ENCODE results near the gene ACTG1.

The ACTG1 gene

DNA sequence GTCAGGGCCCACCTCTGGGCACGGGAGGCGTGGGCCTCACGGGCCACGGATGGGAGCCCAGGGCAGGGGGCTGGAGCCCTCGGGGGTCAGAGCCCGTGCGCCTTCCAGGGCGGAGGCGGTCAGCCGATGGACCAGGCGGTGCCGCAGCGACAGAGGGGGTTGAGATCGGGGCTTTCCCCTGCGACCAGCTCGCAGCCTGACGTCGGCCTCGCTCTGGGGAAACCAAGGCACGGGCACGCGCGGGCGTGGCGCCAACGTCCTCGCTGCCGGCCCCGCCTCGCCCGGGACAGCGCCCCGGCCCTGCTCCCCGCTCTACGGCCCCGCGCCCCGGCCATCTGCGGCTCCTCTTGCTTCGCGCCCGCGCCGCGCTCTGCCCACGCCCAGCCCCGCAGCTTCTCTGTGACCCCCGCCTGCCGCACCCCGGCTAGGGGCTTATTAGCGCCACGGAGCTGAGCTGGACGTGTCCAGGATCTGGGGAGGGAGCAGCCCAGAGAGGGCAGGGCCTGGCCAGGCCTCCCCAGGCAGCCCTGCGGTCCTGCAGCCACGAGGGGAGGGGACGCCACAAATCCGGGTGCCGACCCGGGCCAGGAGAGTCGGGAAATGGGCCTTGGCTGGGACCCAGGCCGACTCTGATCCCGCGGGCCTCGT, 13.5 kb downstream of the ACTG1 start:
- no peak for DNase-seq (ENCODE audit: low read depth, low spot score)

DNA sequence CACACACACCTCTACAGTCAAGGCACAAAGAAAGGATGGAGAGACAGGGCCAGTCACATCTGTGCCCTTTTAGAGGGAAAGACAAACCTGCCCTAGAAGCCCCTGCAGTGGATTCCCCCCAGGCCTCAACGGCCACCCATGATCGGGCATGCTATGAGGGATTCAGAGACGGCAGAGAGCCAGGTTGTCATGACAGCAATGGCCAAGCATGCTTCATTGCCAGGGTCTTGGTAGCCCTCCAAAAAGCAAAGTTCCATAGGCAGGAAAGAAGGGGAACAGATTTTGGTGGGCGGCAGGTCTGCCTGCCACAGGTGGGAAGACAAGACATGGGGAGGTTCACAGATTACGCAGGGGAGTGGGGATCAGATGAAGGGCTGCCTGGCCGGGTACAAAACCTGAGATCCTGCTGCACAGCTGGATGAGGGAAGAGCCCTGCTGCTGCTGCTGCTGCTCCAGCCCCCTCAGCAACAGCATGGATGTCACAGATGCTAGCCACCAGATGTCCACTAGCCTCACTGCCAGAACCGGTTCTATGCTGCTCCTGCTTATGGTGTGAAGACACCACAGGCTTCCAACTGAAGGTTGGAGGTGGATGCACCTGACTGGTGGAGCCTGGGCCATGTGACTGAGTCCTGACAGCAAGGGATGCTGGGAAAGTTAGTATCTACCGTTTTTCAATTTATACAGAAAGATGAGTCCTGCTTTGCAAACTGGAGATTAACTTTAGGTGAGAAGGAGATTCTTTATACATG, 17.8 kb downstream of the ACTG1 start:
- DNase-seq (ENCODE audit: low read depth, low spot score), result no peak

DNA sequence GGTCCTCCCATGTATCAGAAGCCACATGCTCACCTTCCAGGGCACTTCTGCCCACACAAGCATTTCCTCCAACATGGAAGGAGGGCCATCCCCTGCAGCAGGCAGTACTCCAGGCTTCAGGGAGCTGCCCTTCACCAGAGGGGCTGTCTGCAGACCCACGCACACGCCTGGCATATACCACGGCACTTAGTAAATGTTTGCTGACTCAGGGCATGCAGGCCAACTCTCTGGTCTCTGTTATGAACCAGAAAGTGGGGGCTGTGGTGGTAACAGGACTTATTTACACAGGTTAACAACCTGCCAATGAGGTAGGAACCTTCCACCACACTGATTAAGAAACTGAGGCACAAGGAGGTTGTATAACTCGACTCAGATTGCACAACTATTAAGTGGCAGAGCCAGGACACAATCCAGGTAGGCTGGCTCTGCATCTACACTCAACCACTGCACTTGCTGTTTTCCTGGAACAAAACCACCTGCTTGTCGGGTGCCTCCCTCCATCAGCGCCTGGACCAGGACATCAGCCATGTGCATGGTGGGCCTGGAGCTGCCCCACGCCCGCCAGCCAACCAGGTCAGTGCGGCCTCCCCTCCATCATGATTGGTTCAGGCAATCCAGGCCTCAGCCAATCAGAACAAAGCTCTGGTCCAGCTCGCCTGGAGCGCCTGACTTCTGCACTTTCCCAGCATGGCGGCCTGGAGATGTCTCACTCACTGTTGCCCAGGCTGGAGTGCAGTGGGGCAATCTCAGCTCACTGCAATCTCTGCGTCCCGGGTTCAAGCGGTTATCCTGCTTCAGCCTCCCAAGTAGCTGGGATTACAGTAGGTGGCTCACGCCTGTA, 19.2 kb downstream of the ACTG1 start:
- no peak for DNase-seq (ENCODE audit: low read depth, low spot score)

DNA sequence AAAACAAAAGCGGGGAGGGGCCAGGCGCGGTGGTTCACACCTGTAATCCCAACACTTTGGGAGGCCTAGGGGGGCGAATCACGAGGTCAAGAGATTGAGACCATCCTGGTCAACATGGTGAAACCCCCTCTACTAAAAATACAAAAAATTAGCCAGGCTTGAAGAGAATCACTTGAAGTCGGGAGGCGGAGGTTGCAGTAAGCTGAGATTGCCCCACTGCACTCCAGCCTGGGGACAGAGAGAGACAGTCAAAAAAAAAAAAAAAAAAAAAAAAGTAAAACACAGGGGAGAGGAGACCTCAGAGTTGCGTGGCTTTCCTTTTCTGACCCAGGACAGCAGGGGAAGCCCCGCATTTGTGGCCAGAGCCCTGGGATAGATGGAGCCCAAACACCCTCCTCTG, 19.9 kb downstream of the ACTG1 start:
- DNase-seq (ENCODE audit: low read depth, low spot score), result no peak

DNA sequence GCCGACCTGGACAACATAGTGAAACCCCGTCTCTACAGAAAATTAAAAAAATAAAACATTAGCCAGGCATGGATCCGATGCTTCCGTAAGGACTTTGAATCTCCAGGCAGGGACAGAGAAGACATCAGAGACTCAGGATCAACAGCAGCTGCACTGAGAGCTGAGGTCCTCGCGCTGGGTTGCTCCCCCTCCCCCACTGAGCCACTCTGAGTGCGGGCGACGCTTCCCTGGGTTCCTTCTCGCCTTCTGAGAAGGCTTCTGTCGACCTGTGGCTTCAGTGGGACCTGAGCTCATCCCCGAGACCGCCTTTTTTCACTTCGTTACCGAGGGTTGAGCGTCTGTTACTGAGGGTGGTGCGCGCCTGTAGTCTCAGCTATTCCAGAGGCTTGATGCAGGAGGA, 20.4 kb downstream of the ACTG1 start:
- DNase-seq (ENCODE audit: low read depth, low spot score), result no peak

DNA sequence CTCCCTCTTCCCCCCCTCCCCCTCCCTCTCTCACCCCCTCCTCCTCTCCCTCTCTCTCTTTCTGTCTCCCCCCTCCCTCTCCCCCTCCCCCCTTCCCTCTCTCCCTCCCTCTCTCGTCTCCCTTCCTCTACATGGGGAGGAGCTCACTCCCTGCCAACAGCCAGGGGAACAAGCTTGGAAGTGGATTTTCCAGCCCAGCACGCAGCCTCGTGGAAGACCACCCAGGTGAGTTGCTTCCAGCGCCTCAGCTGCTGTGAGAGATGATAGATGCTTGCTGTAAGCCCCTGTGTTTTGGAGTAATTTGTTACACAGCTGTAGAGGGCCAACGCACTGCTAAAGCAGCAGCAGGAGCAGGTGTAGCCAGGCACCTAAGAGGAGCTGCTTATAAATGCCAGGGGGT, 20.8 kb downstream of the ACTG1 start:
- DNase-seq (ENCODE audit: low read depth, low spot score), result no peak

DNA sequence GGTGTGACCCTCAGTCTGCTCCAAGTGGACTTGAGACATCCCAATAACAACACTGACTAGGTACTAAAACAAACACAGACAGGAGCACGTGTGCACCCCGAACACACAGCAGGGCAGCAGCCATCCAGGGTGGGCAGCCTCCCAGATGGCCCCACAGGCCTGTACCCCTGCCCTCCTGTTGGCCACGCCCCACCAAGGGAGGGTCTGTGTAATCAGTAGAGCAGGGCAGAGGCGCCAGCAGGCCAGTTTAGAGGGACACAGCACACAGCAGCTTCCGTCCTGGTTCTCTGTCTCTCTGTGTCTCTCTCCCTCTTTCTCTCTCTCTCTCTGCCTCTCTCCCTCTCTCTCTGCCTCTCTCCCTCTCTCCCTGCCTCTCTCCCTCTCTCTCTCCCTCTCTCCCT, 21.4 kb downstream of the ACTG1 start:
- no peak for DNase-seq (ENCODE audit: low read depth, low spot score)

DNA sequence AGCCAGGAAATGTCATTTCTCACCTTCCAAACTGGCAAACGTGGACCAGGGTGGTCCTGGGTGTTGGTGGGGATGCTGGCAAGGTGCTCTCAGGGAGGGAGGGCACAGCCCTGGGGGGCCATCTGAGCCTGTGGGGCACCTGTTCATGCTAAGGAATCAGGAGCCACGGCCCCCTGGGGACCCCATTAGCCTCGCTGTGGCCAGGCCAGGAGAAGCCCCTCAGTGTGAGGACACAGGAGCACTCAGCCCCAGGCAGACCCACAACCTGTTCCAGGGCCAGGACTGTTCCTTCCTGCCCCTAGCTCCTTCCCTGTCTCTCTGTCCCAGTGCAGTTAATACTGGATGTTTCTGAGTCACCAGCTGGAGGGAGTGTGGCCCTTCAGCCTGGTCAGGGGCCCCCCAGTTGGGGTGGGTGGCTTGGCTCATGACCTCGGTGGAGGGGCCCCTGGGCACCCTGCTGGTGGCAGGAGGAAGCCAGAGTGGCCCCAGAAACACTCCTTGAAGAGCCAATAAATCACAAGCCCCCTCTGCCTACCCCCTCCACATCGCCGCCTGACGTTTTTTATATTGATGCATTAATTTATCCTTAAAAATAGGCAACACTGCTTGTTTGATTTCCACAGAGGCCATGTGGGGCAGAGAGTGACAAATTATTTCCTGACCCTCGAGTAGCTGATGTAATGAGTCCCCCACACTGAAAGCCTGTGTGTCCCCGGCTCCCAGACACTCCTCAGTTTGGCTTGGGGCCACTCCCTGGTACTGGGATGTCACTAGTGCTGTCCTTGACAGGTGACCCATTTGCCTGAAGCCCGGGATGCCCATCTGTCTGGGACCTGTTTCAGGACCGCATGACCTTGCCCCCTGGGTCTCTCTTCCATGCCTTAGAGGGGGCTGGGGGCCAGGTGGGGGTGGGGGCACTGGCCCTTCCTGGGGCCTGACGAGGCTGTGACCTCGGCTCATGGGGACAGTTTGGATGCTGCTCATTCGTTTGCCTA, 22.3 kb downstream of the ACTG1 start:
- no peak for DNase-seq (ENCODE audit: low read depth, low spot score)

DNA sequence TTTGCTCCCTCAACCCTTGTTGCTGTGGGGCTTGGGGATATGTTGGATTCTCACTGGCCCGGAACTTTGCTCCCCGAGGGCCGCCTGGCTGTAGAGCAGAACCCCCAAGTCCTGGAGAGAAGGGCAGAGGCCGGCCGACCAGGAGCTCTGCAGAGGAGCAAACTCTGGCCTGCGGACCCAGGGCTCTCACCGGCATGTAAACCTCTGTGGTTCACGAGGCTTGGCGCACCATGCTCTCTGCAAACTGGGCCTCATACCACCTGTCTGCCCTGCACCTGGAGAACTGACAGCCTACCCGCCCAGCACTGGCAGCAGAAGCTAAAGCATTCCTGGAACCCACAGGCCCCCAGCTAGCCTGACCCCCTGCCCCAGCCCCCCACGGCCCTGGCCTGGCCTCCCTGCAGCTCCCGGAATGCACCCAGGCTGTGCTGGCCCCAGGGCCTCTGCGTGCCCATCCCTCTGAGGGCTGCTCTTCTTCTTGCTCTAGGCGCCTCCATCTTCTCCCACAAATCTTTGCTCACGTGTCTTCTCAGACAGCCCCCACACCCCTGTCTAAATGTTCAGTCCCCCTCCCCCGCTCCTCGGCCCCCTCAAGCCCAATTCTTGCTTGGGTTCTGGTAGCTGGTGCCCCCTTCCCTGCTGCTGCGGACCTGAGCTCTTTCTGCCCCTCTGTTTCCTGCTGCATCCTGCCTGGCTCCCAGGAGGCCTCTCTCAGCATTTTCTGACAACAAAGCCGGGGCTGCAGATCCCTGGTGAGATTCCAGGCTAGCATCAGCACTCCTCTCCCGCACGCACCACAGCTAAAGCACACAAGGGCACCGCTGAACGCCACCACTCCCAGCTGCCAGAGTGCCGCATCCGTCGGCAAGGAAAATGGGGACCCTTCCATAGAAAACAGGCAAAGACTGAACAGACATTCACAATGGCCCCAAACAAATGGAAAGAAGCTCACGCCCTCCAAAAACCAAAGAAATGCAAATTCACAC, 23.3 kb downstream of the ACTG1 start:
- DNase-seq (ENCODE audit: low read depth, low spot score), result peak; percentile 62

DNA sequence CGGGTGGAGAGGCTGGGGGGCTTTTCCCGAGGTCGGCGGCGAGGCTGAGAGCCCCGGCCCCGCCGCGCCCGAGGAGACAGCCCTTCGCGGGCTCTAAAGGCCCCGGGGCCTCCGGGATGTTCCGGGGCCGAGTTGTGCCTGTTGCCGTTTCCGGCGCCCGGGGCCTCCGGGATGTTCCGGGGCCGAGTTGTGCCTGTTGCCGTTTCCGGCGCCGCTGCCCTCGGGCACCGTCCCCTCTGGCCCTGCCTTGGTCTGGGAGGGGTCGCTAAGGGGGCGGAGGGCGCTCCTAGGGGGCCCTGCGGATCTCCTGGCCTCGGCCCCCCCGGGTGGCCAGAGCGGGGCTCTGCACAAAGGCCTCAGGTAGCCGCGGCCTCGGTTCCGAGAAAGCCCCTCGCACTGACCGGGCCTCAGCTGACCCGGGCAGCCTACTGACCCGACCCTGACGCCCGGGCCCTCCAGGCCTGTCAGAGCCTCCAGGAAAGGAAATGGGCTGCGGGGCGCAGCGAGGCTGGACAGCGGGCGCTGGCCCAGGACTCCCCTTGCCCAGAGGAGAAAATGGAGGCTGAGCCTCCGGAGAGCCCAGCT, 24.2 kb downstream of the ACTG1 start:
- no peak for DNase-seq (ENCODE audit: low read depth, low spot score)

DNA sequence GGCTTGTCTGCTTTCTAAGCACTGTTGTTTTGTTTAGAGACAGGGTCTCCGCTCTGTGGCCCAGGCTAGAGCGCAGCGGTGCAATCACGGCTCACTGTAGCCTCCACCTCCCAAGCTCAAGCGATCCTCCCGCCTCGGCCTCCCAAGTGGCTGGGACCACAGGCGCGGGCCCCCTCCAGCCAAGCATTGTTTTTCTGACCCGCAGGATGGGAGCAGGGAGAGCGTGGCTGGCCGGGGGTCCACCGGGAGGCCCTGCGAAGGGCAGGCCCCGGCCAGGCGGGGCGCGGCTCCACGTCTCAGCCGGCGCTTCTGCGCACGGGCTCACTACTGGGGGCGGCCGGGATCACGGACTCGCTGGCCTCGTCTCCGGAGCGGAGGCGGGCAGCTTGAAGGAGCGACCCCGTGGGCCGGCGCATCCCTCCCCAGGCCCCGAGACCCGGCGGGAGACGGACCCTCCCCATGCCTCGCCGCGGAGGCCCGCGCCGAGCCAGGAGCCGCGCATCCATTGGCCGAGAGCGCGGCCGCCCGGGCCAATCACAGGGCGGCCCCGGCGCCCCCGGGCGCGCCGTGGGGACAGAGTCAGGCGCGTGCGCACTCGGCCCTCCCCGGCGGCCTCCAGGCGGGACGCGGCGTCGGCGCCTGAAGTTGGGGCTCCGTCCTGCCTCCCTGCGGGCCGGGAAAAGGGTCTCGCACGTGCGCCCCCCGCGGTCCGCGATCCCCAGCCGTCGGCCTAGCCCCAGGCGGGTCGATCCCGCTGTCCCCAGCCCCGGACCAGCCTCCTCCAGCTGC, 24.9 kb downstream of the ACTG1 start:
- peak; percentile 65 for DNase-seq (ENCODE audit: low read depth, low spot score)

DNA sequence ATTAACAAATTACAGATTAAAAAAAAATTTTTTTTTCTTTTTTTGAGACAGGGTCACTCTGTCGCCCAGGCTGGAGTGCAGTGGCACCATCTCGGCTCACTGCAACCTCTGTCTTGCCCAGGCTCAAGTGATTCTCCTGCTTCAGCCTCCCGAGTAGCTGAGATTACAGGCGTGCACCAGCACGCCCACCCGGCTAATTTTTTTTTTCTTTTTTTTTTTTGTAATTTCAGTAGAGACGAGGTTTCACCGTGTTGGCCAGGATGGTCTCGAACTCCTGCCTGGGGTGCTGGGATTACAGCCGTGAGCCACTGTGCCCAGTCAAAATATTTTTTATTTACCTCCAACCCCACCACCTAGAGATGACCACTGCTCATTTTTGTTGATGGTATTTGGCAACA, 25.5 kb downstream of the ACTG1 start:
- no peak for DNase-seq (ENCODE audit: low read depth, low spot score)

DNA sequence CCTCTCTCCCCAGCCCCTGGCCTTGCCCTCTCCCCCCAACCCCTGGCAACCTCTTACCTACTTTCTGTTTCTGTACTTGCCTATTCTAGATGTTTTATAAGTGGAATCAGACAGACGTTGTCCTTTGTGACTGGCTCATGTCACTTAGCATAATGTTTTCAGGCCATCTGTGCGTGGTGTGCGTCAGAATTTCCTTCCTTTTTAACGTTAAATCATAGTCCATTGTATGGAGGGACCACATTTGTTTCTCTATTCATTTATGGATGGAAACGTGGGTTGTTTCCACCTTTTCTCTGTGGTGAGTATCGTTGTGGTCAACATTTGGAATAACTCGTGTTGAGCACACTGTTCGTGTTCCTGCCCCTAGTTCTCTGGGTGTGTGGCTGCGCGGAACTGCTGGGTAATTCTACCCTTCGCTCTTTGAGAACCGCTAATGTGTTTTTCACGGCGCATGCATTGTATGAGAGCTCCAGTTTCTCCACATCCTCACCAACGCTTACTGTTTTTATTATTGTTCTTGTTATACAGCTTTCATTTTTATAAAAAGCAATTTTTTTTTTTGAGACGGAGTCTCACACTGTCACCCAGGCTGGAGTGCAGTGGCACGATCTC, 26.3 kb downstream of the ACTG1 start:
- DNase-seq (ENCODE audit: low read depth, low spot score), result no peak

DNA sequence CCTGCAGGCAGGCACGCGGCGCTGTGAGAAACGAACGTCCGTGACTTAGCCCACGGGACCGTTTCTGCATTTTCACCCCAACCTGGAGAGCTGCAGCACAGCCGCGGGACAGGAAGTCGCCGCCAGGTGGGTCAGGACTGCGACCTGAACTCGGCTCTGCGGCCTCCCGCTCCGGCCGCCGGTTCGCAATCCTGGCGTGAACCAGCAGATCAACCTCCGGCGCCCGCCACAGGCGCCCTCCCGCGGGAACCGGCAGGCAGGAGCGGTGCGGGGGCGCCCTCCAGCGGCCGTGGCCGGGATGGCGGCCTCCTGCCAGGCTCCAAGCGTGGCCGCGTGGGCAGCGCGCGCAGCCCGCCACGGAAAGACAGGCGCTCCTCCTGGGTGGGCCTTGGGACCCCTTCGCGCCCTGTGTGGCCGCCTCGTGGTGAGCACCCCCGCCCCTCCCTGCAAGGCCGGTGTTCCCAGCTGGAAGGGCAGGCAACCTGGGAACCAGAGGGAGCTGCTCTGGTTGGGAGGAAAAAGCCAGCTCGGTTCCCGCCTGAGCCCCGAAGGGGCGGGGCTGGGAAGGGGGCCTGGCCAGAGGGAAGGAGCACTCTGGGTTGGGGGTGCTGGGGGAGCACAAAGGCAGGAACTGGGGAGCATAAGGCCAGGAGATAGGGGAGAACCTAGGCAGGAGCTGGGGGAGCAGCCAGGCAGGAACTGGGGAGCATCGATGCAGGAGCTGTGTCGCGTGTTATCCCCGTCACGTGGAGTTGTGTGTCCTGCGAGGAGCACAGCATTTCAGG, 28.2 kb downstream of the ACTG1 start:
- DNase-seq (ENCODE audit: low read depth, low spot score), result peak; percentile 92

DNA sequence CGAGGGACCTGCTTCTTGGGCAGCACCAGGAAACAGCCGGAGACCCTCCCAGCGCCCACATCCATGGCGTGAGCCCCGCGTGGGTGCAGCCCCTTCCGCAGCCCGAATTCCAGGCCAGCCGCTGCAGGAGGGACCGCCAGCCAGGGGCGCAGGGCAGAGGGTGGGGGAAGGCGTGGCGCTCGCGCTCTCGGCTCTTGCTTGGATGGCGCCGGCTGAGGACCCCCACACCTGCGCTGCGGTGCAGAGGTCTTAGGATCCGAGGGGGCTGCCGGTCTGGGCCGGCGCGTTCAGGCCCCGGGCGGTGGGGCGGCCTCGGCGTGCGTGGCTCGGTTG, 28.8 kb downstream of the ACTG1 start:
- DNase-seq (ENCODE audit: low read depth, low spot score), result peak; percentile 54

DNA sequence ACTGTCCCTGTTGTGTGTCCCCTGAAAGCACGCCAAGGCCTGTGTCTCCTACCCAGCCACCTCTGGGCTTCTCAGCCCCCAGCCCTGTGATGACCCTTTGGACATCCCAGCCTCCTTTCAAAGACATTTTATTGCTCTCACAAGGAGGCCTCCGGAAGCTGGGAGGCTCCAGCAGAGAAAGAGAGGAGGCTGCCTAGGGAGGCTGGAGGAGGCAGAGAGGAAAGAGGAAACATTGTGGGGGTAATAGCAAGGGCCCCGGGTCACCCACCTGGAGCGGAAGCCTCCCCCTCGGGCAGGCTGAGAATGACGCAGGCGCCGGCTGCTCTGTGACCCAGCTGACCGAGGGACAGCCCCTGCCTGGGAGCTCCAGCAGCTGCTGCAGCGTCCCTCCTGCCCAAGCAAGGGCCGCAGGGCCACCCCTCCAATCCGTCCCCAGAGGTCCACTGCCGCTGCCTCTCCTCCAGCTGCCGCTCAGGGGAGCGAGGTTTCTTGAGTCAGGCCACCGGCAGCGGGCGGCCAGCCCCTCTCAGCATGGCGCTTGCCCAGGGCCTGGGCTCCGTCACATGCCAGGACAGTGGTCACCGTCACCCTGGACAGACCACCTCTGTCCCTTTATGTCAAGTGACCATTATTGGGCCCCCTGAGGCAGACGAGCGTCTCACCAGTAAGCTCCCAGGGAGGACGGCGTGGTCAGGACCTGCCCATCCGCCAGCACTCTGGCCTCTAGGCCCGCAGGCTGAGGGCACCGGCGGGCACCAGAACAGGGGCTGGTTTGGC, 29.3 kb downstream of the ACTG1 start:
- DNase-seq (ENCODE audit: low read depth, low spot score), result peak; percentile 62

DNA sequence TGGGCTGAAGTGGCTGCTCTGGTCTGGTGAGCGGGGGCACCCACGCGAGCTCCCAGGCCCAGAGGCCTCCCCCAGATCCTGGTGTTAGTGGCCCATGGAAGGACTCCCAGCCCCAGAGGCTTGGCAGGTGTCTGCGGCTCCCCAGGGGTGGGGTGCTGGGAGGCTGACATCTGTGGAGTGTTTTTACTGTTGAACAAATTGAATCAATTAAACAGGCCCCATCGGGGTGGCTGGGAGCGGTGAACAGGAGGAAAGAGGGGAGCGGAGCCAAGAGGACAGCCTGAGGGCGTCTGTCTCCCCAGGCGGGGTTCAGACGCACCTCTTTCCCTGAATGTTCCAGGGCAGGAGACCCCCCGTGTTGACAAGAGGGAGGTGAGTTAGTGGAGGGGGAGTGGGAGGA, 29.9 kb downstream of the ACTG1 start:
- no peak for DNase-seq (ENCODE audit: low read depth, low spot score)

All from ELF-1 (cell line).